ENCODE results near the gene NEK4.

DNA sequence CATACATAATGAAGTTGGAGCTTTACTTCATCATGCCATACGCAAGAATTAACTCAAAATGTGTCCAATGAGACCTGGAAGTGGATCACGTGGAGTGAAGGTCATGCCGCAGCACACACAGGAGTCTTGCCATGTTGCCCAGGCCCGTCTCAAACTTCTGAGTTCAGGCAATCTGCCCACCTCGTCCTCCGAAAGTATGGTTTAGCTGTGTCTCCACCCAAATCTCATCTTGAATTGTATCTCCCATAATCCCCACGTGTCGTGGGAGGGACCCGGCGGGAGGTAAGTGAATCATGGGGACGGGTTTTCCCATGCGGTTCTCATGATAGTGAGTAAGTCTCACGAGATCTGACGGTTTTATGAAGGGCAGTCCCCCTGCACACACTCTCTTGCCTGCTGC, 39.1 kb downstream of the NEK4 start:
- no peak for TF ChIP-seq MYNN (tag by site-specific recombination; IDR thresholded peaks at IDR 0.05; ENCODE audit: borderline replicate concordance)
- TF ChIP-seq, protein P1, sequence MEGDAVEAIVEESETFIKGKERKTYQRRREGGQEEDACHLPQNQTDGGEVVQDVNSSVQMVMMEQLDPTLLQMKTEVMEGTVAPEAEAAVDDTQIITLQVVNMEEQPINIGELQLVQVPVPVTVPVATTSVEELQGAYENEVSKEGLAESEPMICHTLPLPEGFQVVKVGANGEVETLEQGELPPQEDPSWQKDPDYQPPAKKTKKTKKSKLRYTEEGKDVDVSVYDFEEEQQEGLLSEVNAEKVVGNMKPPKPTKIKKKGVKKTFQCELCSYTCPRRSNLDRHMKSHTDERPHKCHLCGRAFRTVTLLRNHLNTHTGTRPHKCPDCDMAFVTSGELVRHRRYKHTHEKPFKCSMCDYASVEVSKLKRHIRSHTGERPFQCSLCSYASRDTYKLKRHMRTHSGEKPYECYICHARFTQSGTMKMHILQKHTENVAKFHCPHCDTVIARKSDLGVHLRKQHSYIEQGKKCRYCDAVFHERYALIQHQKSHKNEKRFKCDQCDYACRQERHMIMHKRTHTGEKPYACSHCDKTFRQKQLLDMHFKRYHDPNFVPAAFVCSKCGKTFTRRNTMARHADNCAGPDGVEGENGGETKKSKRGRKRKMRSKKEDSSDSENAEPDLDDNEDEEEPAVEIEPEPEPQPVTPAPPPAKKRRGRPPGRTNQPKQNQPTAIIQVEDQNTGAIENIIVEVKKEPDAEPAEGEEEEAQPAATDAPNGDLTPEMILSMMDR (tag by site-specific recombination; IDR thresholded peaks at IDR 0.05): no peak
- TF ChIP-seq ZNF311 (tag by site-specific recombination; IDR thresholded peaks at IDR 0.05; ENCODE audit: borderline replicate concordance): no peak
- TF ChIP-seq ZNF423 (tag by site-specific recombination; IDR thresholded peaks at IDR 0.05): no peak
- TF ChIP-seq ZNF24 (tag by site-specific recombination; IDR thresholded peaks at IDR 0.05): no peak
- TF ChIP-seq, protein P2, sequence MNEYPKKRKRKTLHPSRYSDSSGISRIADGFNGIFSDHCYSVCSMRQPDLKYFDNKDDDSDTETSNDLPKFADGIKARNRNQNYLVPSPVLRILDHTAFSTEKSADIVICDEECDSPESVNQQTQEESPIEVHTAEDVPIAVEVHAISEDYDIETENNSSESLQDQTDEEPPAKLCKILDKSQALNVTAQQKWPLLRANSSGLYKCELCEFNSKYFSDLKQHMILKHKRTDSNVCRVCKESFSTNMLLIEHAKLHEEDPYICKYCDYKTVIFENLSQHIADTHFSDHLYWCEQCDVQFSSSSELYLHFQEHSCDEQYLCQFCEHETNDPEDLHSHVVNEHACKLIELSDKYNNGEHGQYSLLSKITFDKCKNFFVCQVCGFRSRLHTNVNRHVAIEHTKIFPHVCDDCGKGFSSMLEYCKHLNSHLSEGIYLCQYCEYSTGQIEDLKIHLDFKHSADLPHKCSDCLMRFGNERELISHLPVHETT (tag by site-specific recombination; IDR thresholded peaks at IDR 0.05): no peak
- TF ChIP-seq, protein P3, sequence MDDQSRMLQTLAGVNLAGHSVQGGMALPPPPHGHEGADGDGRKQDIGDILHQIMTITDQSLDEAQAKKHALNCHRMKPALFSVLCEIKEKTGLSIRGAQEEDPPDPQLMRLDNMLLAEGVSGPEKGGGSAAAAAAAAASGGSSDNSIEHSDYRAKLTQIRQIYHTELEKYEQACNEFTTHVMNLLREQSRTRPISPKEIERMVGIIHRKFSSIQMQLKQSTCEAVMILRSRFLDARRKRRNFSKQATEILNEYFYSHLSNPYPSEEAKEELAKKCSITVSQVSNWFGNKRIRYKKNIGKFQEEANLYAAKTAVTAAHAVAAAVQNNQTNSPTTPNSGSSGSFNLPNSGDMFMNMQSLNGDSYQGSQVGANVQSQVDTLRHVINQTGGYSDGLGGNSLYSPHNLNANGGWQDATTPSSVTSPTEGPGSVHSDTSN (CRISPR knock-in tag; IDR thresholded peaks at IDR 0.05): no peak
- TF ChIP-seq YY1 (tag by site-specific recombination; IDR thresholded peaks at IDR 0.05): no peak
